GM23338 (cell line): ENCODE measurements around the gene CD99L2. TPM values are rescaled to one million over a fixed set of nuclear protein-coding genes. Genes with fewer than 3 reads are reported as not detected.

Experiments
- ATAC-seq: fragments of 200-7000 bp; cut with Tn5 transposase; 3 replicates; pipeline ENCODE4 v1.9.1; 2020
- DNase-seq: peaks from one replicate; pipeline ENCODE4 v3.0.0-alpha.2; 2015; ENCODE audit warnings: low spot score
- H2AFZ ChIP-seq: fragments of 200-600 bp; sonication (generic); 2 replicates; pipeline ENCODE4 v1.8.0; 2016; ENCODE audit warnings: antibody characterized with exemption, mild to moderate bottlenecking, moderate library complexity
- H3F3A ChIP-seq: fragments of 200-600 bp; sonication (generic); replicated peaks from 2 replicates; pipeline ENCODE4 v1.8.0; 2017; ENCODE audit warnings: antibody characterized with exemption, mixed run types, low read depth
- H3K27ac ChIP-seq: fragments of 200-600 bp; sonication (generic); 2 replicates; pipeline ENCODE4 v1.6.1; 2016; ENCODE audit warnings: low read depth
- H3K27me3 ChIP-seq: fragments of 200-600 bp; sonication (generic); 2 replicates; pipeline ENCODE4 v1.8.0; 2016; ENCODE audit warnings: mild to moderate bottlenecking, mixed run types, moderate library complexity; ENCODE audit not compliant: insufficient read depth
- H3K36me3 ChIP-seq: fragments of 200-600 bp; sonication (generic); 2 replicates; pipeline ENCODE4 v1.8.0; 2016; ENCODE audit warnings: mild to moderate bottlenecking; ENCODE audit not compliant: insufficient read depth
- H3K4me1 ChIP-seq: fragments of 200-600 bp; sonication (generic); 2 replicates; pipeline ENCODE4 v1.8.0; 2016; ENCODE audit warnings: mild to moderate bottlenecking, moderate library complexity; ENCODE audit not compliant: insufficient read depth
- H3K4me2 ChIP-seq: fragments of 200-600 bp; sonication (generic); 2 replicates; pipeline ENCODE4 v1.7.1; 2017; ENCODE audit warnings: mixed run types
- H3K4me3 ChIP-seq: fragments of 200-600 bp; sonication (generic); 2 replicates; pipeline ENCODE4 v1.6.1; 2016; ENCODE audit warnings: mixed run types
- H3K79me2 ChIP-seq: fragments of 200-600 bp; sonication (generic); replicated peaks from 2 replicates; pipeline ENCODE4 v1.8.0; 2017; ENCODE audit warnings: mild to moderate bottlenecking; ENCODE audit not compliant: insufficient read depth
- H3K9me2 ChIP-seq: fragments of 200-600 bp; sonication (generic); 2 replicates; pipeline ENCODE4 v1.8.0; 2017; ENCODE audit not compliant: insufficient read depth
- H4K20me1 ChIP-seq: fragments of 200-600 bp; sonication (generic); replicated peaks from 2 replicates; pipeline ENCODE4 v1.8.0; 2017; ENCODE audit warnings: mild to moderate bottlenecking; ENCODE audit not compliant: insufficient read depth
- H3K27ac Mint-ChIP-seq: 2 replicates; pipeline ENCODE4 v1.8.0; 2020; ENCODE audit warnings: inconsistent platforms, mild to moderate bottlenecking, moderate library complexity, mixed read lengths
- H3K27me3 Mint-ChIP-seq: 3 replicates; pipeline ENCODE4 v1.8.0; 2022; ENCODE audit warnings: low read depth, mild to moderate bottlenecking, moderate library complexity, mixed read lengths, inconsistent platforms; ENCODE audit not compliant: insufficient read depth, poor library complexity
- H3K36me3 Mint-ChIP-seq: 3 replicates; pipeline ENCODE4 v1.8.0; 2021; ENCODE audit warnings: low read depth, mild to moderate bottlenecking, inconsistent platforms, moderate library complexity, mixed read lengths
- H3K4me1 Mint-ChIP-seq: 3 replicates; pipeline ENCODE4 v1.8.0; 2020; ENCODE audit warnings: mild to moderate bottlenecking, inconsistent platforms, mixed read lengths
- H3K4me3 Mint-ChIP-seq: 3 replicates; pipeline ENCODE4 v1.8.0; 2021; ENCODE audit warnings: moderate library complexity, mild to moderate bottlenecking, inconsistent platforms, mixed read lengths
- H3K9me3 Mint-ChIP-seq: 3 replicates; pipeline ENCODE4 v1.8.0; 2020; ENCODE audit warnings: moderate library complexity, mild to moderate bottlenecking, inconsistent platforms, mixed read lengths
- CREB1 ChIP-seq: fragments of 250-450 bp; sonication (Bioruptor Pico); IDR thresholded peaks from 2 replicates; pipeline ENCODE4 v1.5.0; 2020; ENCODE audit warnings: low read depth, mild to moderate bottlenecking, moderate library complexity
- CTCF ChIP-seq, 2 experiments: fragments of 200-600 bp in 1 of 2; sonication (generic) in 1 of 2; conservative IDR thresholded peaks; 2 replicates each; pipeline versions ENCODE4 v1.5.1 to v1.6.1; 2016 to 2017; ENCODE audit warnings: antibody characterized with exemption in 2 of 2, low read depth in 2 of 2, mild to moderate bottlenecking in 2 of 2, moderate library complexity in 1 of 2
- ETS1 ChIP-seq: IDR thresholded peaks from 2 replicates; pipeline ENCODE4 v1.6.1; 2016; ENCODE audit warnings: antibody characterized with exemption
- EZH2 ChIP-seq: fragments of 200-600 bp; sonication (generic); IDR thresholded peaks from one replicate; pipeline ENCODE4 v1.8.0; 2017; ENCODE audit warnings: antibody characterized with exemption, mild to moderate bottlenecking, low read depth; ENCODE audit not compliant: unreplicated experiment
- EZH2phosphoT487 ChIP-seq: fragments of 200-600 bp; sonication (generic); IDR thresholded peaks from one replicate; pipeline ENCODE4 v1.8.1; 2018; ENCODE audit warnings: antibody characterized with exemption; ENCODE audit not compliant: unreplicated experiment
- JUNB ChIP-seq: IDR thresholded peaks from one replicate; pipeline ENCODE4 v1.6.1; 2016; ENCODE audit warnings: antibody characterized with exemption; ENCODE audit not compliant: unreplicated experiment
- NANOG ChIP-seq: IDR thresholded peaks from 2 replicates; pipeline ENCODE4 v1.6.1; 2016; ENCODE audit warnings: antibody characterized with exemption, borderline replicate concordance
- POLR2AphosphoS5 ChIP-seq: IDR thresholded peaks from 2 replicates; pipeline ENCODE4 v1.6.1; 2016; ENCODE audit warnings: antibody characterized with exemption, low read depth
- STAT1 ChIP-seq: IDR thresholded peaks from one replicate; pipeline ENCODE4 v1.6.1; 2016; ENCODE audit warnings: antibody characterized with exemption; ENCODE audit not compliant: unreplicated experiment
- ZNF114 ChIP-seq: fragments of 250-450 bp; sonication (Bioruptor Pico); IDR thresholded peaks from 2 replicates; pipeline ENCODE4 v1.5.0; 2020; ENCODE audit warnings: mild to moderate bottlenecking, moderate library complexity
- ZNF331 ChIP-seq: fragments of 250-450 bp; sonication (Bioruptor Pico); IDR thresholded peaks from 2 replicates; pipeline ENCODE4 v1.5.0; 2020; ENCODE audit warnings: low read depth, mild to moderate bottlenecking, moderate library complexity
- ZNF462 ChIP-seq: fragments of 250-450 bp; sonication (Bioruptor Pico); IDR thresholded peaks from 2 replicates; pipeline ENCODE4 v1.5.0; 2020; ENCODE audit warnings: mild to moderate bottlenecking, moderate library complexity
- polyA plus RNA-seq: library from polyadenylated mRNA; unstranded; fragments of >200 nt; fragmentation: Nextera tagmentation; extraction: Ambion mirVana; gene quantifications from 2 replicates; pipeline ENCODE4 v1.2.1, GENCODE V29; 2016
- total RNA-seq: library from RNA; depleted of rRNA; stranded (reverse); fragments of >200 nt; shearing (Covaris generic); gene quantifications from 2 replicates; pipeline ENCODE4 v1.2.3, GENCODE V29; 2014
- TF ChIP-seq, protein P1 (sequence below): IDR thresholded peaks from one replicate; pipeline ENCODE4 v1.6.1; 2018; ENCODE audit warnings: antibody characterized with exemption; ENCODE audit not compliant: unreplicated experiment

CD99L2 gene
- total and polyA plus RNA-seq, 2 experiments from 2014 or later: 2.6 to 6.4 TPM

DNA sequence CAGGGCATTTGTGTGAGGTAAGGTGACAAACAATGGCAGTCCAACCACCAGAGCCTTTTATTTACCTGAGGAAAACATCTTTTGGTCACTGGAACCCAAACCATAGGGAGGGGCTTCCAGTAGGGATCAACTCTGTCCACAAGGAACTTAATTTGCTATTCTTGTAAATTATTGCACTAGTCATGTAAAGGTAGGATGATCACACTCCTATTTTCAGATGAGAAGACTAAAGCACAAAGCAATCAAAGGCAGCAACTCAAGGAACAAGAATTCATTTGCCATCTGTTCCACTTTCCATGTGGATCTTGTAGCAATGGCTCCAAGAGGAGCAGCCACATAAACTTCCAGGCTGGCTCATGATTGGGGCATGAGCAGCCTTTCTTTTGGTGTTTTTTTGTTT is 35.3 kb downstream of the CD99L2 start:
- Histone ChIP-seq H3K79me2 (peaks cover 12% of the 10 kb centered on the region), H3K4me1 (no peaks in the 10 kb centered on the region), H3K27me3 (no peaks in the 10 kb centered on the region), H3K4me2 (no peak overlapping the region), H3K27ac (no peak overlapping the region), H3K36me3 (no peaks in the 10 kb centered on the region), H4K20me1 (no peaks in the 10 kb centered on the region), H3K9me2 (no peaks in the 10 kb centered on the region), H3K4me3 (no peak overlapping the region), H3F3A (no peaks in the 10 kb centered on the region), H2AFZ (no peak overlapping the region)
- TF ChIP-seq EZH2phosphoT487: no peak
- TF ChIP-seq, protein P1, sequence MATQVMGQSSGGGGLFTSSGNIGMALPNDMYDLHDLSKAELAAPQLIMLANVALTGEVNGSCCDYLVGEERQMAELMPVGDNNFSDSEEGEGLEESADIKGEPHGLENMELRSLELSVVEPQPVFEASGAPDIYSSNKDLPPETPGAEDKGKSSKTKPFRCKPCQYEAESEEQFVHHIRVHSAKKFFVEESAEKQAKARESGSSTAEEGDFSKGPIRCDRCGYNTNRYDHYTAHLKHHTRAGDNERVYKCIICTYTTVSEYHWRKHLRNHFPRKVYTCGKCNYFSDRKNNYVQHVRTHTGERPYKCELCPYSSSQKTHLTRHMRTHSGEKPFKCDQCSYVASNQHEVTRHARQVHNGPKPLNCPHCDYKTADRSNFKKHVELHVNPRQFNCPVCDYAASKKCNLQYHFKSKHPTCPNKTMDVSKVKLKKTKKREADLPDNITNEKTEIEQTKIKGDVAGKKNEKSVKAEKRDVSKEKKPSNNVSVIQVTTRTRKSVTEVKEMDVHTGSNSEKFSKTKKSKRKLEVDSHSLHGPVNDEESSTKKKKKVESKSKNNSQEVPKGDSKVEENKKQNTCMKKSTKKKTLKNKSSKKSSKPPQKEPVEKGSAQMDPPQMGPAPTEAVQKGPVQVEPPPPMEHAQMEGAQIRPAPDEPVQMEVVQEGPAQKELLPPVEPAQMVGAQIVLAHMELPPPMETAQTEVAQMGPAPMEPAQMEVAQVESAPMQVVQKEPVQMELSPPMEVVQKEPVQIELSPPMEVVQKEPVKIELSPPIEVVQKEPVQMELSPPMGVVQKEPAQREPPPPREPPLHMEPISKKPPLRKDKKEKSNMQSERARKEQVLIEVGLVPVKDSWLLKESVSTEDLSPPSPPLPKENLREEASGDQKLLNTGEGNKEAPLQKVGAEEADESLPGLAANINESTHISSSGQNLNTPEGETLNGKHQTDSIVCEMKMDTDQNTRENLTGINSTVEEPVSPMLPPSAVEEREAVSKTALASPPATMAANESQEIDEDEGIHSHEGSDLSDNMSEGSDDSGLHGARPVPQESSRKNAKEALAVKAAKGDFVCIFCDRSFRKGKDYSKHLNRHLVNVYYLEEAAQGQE: no peak
- TF ChIP-seq EZH2: no peak
- no peak for TF ChIP-seq ZNF114 (CRISPR knock-in tag)
- TF ChIP-seq ZNF331 (CRISPR knock-in tag): no peak
- no peak for TF ChIP-seq ZNF462 (CRISPR knock-in tag)
- TF ChIP-seq CTCF (conservative IDR thresholded peaks at IDR 0.05; ENCODE audit: low read depth in 2 of 2): no peak
- no peak for TF ChIP-seq STAT1
- TF ChIP-seq JUNB: no peak
- TF ChIP-seq CREB1: no peak
- no peak for TF ChIP-seq NANOG
- TF ChIP-seq ETS1: no peak
- no peak for TF ChIP-seq POLR2AphosphoS5
- peaks cover 14% of the 10 kb centered on the region for H3K36me3 Mint-ChIP-seq
- no peaks in the 10 kb centered on the region for H3K27me3 Mint-ChIP-seq
- DNase-seq: no peak
- no peaks in the 10 kb centered on the region; the same call in 2 of the 3 replicates for H3K9me3 Mint-ChIP-seq
- no peaks in the 10 kb centered on the region for H3K4me1 Mint-ChIP-seq
- H3K4me3 Mint-ChIP-seq: no peak overlapping the region
- ATAC-seq: no peak
- H3K27ac Mint-ChIP-seq: no peak overlapping the region
